Endothelial cell of umbilical vein (primary cell): ENCODE measurements around the gene TBC1D25.

ENCODE experiments used
- CTCF ChIP-seq, 2 donors: IDR thresholded peaks; 1 replicate in 1 of 2; 2 replicates in 1 of 2; pipeline ENCODE4 v1.5.1; 2011; ENCODE audit warnings: low read length in 2 of 2, mild to moderate bottlenecking in 2 of 2, moderate library complexity in 2 of 2, control low read depth in 1 of 2, inconsistent platforms in 1 of 2, low read depth in 1 of 2; ENCODE audit not compliant: insufficient read depth in 1 of 2; ENCODE audit errors: extremely low read depth in 1 of 2
- EZH2 ChIP-seq: IDR thresholded peaks from 2 replicates; pipeline ENCODE4 v1.6.1; 2012; ENCODE audit warnings: borderline replicate concordance, low read depth, mild to moderate bottlenecking, moderate library complexity, low read length, inconsistent platforms; ENCODE audit not compliant: severe bottlenecking
- MYC ChIP-seq: IDR thresholded peaks from one replicate; pipeline ENCODE4 v1.6.1; 2011; ENCODE audit warnings: mild to moderate bottlenecking, low read depth, low read length
- POLR2A ChIP-seq: IDR thresholded peaks from 2 replicates; pipeline ENCODE4 v1.6.1; 2012; ENCODE audit warnings: low read depth, mild to moderate bottlenecking, control low read depth, low read length
- TF ChIP-seq, protein P1 (sequence below): IDR thresholded peaks from 2 replicates; pipeline ENCODE4 v1.6.1; 2011; ENCODE audit not compliant: insufficient read depth, insufficient read length

DNA sequence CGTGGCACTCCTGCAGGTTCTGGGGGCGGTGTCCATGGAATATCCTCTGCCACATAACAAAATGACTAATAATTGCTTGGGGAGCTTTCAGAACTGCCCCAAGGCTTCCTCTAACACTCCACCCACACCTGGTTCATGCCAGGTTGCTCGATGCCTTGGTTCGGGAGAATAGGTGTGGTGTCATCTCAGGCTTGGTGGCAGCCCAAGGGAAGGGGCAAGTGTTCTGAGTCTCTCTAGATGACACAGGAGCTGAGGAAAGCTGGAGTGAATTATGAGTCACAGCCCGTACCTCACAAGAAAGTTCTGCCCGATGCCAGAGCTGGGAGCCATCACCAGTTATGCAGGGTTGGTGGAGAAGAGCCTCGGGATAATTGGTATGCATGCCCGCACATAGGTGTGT lies 48.9 kb upstream of the TBC1D25 start:
- no peak for TF ChIP-seq CTCF (IDR thresholded peaks at IDR 0.05; ENCODE audit: extremely low read depth in 1 of 2, insufficient read depth in 1 of 2, low read depth in 1 of 2, low read length in 2 of 2)
- TF ChIP-seq POLR2A, result no peak
- TF ChIP-seq, protein P1, sequence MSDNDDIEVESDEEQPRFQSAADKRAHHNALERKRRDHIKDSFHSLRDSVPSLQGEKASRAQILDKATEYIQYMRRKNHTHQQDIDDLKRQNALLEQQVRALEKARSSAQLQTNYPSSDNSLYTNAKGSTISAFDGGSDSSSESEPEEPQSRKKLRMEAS, result no peak
- TF ChIP-seq EZH2, result no peak
- TF ChIP-seq MYC, result no peak
